GM19035 (cell line): Measurements from ENCODE around the gene ATXN1.

Experiments used
- ATAC-seq: cut with Tn5 transposase; IDR thresholded peaks from one replicate; pipeline ENCODE4 v1.9.1; 2021; ENCODE audit not compliant: unreplicated experiment

The ATXN1 gene

GRCh38 chr6:16326971-16327776 lies 434.1 kb downstream of the ATXN1 start:
- no peak for ATAC-seq

DNA sequence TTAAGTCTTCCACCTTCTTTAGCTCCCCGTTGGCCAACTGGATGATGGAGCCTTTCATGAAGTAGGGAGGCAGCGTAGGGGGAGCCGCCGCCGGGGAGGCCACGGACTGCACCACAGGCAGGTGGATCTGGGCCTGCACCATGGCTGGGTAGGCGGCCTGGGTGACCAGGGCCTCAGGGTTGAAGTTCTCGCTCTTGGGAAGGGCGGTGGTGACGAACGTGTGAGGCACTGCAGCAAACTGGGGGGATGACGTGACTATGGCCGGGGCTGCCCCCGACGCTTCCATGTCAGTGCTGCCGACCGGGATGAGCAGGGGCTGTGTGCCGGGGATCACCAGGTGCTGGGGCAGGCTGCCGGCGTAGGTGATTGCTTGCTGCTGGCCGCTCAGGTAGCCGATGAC lies 434.7 kb downstream of the ATXN1 start:
- ATAC-seq: no peak

GRCh38 chr6:16324606-16325225 lies 436.5 kb downstream of the ATXN1 start:
- ATAC-seq: no peak

DNA sequence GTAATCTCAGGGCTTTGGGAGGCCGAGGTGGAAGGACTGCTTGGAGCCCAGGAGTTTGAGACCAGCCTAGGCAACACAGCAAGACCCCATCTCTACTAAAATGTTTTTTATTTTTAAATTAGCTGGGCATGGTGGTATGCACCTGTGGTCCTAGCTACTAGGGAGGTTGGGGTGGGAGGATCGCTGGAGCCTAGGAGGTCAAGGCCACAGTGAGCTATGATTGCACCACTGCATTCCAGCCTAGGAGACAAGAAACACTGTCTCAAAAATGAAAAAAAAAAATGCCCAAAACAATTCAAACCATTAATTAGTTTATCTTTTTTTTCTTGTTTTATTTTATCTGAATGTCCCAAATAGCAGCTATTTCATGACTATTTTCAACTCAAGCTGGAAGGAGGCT lies 437.1 kb downstream of the ATXN1 start:
- no peak for ATAC-seq

DNA sequence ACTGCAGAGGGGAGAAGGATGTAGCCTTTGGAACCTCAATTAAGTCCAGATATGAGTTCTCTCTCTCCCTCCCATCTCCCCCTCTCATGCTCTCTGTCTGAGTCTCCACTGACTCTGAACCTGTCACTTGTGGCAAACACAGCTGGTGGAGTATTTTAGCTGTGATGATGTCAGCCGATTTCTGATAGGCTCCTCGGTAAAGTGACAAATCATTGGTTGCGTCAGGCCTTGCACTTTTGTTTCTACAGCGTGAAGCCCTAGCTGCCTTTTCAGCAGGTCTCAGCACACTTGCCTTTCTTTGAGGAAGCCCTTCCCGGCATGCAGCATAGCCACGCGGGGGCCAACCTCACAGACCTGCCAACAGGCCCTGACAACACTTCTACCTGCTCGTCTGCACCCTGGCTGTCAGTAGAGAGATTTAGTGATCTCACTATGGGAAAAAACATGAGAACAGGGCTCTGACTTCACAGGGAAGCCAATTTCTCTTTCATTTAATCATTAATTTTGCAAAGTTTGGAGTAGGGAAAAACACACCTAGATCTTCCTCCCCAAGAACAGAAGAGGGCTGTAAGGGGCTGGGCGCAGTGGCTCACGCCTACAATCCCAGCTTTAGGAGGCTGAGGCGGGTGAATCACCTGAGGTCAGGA lies 438.5 kb downstream of the ATXN1 start:
- peak; percentile 71 for ATAC-seq

DNA sequence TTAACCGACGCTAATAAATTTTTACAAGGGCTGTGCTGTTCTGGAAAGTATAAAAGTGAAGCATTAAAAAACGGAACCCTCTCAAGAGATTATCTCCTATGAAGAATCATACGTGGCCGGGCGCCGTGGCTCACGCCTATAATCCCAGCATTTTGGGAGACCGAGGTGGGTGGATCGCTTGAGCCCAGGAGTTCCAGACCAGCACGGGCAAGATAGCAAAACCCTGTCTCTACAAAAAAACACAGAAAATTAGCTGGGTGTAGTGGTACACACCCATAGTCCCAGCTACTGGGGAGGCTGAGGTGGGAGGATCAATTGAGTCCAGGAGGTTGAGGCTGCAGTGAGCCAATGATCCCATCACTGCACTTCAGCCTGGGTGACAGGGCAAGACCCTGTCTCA lies 439.4 kb downstream of the ATXN1 start:
- no peak for ATAC-seq

GRCh38 chr6:16321341-16321710 lies 439.9 kb downstream of the ATXN1 start:
- ATAC-seq: no peak

DNA sequence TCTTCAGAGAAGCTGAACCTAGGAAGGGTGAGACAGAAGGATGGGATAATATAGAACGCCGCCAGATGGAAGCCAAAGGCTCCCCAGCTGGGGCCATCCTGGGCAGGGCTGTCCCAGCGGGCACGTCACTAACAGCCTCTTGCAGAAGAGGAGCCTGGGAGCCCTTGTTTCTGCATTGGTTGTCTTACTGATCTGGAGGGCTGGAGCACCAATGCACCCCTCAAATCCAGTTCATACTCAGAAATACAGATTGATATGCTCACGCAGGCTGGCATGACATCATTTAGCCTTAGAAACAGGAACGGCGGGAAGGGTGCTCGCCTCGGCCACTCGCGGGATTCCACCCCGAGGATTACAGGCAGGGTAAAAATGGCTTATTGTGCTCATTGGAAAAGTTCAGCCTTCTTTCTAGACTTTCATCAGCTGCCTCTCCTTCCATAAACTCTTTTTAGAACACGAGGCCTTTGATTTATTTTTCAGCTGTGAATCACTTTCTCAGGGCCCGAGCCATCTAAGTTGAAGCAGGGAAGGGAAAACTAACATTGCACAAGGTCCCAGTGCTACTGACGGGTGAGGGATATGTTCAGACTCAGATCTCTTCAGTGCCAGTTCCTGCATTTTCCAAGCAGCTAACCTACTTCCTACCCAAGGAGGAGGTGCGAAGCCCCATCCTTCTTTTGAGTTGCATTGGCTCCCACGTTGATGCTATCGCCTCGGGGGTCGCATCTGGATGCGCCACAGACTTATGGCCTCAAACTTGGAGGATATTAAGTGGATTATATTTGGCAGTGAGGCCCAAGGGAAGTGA lies 440.5 kb downstream of the ATXN1 start:
- ATAC-seq: no peak

DNA sequence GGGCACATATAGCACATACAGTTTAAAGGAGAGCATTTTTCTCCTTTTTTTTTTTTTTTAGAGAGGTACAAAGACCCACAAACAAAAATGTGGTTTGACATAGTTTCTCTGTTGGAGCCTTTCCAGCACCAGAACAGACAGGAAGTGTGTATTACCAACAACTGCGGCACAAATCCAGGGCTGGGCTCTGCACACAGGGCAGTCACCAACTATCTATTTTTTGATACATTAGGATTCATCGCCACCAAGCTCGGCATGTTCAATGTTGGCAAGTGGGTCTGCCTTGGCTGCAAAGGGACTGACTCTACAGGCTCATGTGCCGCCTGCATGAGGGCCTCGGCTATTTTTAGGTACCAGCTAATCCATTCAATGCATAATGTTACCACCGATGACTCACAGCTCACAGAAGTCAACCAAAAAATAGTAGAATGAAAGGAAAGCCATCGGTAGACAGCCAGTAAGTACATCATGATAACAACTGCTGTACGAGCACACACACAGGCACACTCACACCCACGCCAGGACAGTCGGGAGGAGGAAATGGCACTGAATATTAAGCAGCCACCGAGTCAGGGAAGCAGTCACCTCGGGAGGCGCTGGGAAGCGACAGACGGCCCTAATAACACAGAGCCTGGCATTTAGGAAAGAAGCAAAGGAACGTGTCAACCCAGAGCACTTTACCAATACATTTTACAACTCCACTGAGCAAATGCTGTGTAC lies 441.3 kb downstream of the ATXN1 start:
- ATAC-seq: peak; percentile 59

DNA sequence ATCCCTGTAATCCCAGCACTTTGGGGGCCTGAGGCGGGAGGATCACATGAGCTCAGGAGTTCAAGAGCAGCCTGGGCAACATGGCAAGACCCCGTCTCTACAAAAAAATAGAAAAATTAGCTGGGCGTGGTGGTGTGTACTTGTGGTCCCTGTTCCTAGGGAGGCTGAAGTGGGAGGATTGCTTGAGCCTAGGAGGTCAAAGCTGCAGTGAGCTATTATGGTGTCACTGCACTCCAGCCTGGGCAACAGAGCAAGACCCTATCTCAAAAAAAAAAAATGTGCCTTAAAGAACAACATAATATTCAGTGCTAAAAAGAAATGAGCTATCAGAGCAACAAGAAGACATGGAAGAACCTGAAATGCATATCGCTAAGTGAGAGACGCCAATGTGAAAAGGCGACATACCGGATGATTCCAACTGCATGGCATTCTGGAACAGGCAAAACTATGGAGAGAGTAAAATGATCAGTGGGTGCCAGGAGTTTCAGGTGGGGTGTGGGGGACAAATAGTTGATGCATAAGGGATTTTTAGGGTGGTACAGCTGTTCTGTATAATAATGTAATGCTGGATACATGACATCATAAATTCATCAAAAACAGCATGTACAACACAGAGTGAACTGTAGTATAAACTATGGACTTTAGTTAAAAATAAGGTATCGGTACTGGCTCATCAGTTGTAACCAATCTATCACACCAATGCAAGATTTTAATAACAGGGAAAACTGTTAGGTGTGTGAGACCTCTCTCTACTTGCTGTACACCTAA lies 442.1 kb downstream of the ATXN1 start:
- ATAC-seq: no peak

DNA sequence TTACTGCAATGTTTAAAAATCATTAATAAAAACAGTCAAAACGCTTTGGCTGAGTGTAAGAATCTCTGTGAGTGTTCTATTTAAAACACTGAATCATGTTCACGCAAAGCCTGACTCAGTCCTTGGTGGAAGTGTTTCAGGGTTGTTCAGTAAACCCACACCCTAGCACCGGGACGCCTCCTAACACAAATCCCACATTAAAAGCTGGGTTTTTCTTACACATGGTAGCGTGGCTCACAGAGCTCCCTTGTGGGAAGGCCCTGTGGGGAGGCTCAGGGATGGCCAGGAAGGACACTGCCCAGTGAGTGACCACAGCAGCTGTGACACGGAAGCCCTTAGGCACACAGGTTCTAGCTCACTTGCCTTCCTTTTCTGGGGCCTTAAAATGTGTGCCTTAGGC lies 442.7 kb downstream of the ATXN1 start:
- no peak for ATAC-seq

DNA sequence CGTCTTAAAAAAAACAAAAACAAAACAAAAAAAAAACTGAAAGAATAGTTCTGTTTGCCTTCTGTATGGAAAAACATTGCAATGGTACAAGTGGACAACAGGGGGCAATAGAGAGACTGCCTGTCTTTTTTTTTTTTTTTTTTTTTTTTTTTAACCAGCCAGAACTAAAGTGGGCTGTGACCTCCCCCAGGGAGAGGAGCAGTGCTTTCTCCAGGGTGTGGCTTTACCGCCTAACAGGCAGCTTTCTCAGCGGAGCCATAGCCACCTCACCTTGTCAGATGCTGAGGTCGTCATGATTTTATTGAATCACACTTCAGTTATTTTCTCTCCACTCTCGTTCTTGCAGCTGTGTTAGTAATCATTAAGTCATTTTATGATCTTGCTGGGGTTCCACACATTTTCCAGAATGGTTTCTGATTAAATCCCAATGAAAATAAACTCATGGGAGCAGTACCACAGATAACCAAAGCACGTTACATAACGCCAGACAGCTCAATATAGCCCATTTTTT lies 444.5 kb downstream of the ATXN1 start:
- no peak for ATAC-seq

- no peak for ATAC-seq
Observed at GRCh38 chr6:16314296-16314695, 447.0 kb downstream of the ATXN1 start.

DNA sequence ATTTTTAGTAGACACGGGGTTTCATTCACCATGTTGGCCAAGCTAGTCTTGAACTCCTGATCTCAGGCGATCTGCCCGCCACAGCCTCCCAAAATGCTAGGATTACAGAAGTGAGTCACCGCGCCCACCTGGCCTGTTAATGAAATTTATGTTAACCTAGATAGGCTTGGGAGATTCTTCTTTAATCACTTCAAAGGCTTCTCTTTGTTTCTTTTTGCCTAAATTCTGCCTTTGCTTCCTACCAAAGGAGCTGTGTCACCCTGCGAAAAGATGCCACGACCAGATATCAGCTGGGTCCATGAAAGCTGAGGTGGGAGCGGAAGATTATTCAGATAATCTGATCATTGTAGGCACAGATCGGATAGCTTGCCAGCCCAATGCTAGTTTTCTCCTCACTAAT lies 447.5 kb downstream of the ATXN1 start:
- ATAC-seq: no peak

GRCh38 chr6:16311763-16312162 lies 449.5 kb downstream of the ATXN1 start:
- no peak for ATAC-seq

GRCh38 chr6:16306334-16306733 lies 454.9 kb downstream of the ATXN1 start:
- ATAC-seq: no peak

- peak; percentile 30 for ATAC-seq
Observed at GRCh38 chr6:16305788-16306187, 455.5 kb downstream of the ATXN1 start.

DNA sequence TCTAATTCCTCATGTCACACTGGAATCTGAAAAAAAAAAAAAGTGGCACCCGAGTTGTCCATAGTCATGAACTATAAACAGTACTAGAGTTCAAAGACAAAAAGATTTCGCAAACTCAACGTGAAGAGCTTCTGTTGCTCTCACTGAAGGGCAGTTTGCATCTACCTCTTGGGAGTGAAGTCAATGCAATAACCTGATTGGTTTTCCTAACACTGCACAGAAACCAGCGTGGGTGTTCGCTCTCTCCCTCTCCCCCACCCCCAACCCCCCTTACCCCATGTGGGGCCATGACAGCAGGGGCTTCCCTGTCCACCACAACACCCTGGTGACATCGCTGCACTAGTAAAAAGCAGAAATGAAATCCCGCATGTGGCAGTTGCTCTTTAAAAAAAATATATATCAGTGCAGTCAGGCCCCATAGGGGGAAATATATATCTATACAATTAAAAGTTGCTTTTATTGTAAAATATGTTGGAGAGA lies 456.0 kb downstream of the ATXN1 start:
- ATAC-seq: peak; percentile 81

DNA sequence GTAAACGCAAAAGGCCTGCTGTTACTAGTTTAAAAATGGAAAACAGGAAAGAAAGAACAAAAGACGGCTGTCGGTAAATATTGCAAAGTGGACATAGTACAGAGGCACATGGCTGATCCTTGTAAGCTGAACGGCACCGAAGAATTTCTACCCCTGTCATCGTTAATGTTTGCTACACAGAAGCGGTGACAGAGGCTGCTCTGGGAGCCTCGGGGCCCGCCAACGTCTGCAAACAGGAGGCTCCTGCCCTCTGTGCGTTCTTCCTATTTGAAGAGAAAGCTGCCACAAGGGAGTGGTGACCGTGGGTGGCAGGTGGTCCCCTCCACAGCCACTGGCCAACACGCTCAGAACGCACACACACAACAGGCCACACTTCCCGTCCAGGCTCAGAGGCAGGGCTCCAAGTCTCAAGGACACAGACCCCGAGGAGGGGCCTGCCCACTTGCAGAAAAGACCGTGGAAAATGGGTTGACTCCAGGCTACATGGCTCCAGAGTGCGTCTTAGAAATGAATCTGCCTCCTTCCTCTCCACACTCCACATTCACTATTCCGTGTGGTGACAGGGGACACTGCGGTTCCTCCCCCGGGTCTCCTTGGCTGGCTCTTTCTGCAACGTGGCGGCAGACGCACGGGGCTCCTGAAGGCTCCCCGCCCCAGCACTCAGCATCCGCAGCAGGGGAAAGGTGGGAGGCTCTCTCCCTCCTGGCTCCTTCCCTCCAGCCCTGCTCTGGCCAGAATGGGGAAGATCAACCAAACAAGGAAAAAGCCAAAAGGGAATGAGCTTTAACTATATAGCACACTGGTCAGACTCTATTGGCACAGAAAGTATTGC lies 458.3 kb downstream of the ATXN1 start:
- no peak for ATAC-seq
